CD4-positive, alpha-beta T cell treated with Interleukin-12 subunit alpha and Interleukin-12 subunit beta, for 1 hour (primary cell): ENCODE results near the gene MRPS14.

ENCODE experiments used
- DNase-seq: peaks from one replicate; pipeline ENCODE4 v3.0.0-alpha.2; 2020

MRPS14 gene

DNA sequence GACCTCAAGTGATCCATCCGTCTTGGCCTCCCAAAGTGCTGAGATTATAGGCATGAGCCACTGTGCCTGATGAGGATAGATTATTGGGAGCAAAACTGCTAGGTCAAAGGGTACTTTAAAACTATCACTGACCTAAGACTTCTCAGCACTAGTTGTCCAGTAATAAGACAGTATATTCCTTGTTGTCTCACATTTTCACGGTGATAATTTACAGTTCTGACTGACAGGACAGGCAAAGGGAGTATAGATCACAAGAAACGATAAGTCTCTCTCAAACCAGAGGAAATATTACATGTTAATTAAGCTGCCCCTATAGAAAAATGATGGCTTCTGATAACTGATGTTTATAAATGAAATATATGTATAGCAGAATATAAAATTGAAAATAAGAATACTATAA is 3.7 kb downstream of the MRPS14 start:
- no peak for DNase-seq

DNA sequence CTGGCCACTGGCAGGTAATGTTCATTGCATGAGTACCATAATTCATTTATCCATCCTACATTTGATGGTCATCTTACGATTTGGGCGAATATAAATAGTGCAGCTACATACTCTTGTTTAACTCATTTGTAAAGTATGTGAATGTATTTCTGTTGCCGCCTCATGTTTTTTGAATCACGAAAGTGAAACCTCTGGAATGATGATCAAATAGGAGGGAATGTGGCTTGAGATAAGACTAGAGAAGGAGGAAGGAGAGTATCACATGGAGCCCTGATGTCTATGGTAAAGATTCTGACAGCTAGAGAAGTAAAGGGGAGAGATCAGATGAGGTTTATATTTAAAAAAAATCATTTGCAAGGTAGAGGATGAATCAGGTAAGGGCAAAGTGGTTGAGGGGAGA is 8.0 kb downstream of the MRPS14 start:
- DNase-seq, result no peak

DNA sequence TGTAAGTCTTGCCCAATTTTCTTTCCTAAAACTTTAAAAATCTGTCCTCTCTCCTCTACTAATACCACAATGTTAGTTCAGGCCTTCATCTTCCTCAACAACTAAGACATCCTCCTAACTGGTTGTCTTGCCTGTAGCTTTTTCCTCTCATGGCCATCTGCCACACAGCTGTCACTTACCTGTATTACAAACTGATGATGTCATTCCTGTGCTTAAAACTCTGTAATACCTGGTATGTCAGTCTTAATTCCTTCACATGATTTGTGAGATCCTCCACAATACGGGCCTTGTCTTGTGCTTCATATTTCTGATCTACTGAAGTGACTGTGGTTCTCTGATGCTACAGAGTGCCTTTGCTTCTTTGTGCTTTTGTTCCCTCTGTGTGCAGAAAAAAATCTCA is 9.8 kb downstream of the MRPS14 start:
- no peak for DNase-seq

DNA sequence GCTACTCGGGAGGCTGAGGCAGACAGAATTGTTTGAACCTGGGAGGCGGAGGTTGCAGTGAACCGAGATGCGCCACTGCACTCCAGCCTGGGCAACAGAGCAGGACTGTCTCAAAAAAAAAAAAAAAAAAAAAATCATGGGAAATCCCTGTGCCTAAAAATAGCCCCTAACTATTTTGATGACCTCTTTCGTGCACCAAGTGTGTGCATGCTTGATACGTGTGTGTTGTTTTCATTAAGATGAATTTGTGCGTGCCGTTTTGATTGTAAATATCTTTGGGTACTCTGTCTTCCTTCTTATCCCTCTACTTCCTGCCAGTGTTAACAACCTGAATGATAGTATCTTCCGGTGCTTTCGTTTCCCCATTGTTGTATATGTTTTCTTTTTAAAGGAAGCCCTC is 13.7 kb downstream of the MRPS14 start:
- DNase-seq, result no peak

DNA sequence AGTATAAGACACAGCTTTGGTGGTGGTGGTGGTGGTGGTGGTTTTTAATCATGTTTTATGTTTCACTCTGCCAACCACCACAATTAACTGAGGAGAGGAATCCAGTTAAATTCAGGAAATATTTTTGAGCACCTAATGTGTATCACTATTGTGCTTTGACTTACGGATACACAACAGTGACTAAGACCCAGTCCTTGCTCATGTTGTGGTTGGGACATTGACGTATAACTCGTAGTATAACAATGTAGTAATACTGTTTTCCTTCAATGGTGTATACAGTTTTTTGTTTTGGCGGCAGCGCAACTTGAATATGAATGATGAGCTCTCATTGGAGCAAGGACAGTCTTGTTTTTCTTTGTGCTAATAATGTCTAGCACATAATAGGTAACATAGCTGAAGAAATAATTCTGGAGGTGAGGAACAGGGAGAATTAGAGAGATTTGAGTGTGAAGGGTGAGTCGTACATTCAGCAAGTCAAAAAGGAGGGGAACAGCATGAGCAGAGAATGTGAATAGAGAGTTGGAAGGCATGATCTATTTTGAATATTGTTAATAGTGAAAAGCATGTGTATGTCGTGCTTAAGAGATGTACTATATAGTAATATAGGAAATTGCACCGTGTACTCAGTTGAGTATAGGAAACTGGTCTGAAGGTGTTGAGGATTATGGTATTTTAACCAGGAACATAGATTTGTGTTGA is 18.0 kb downstream of the MRPS14 start:
- no peak for DNase-seq

DNA sequence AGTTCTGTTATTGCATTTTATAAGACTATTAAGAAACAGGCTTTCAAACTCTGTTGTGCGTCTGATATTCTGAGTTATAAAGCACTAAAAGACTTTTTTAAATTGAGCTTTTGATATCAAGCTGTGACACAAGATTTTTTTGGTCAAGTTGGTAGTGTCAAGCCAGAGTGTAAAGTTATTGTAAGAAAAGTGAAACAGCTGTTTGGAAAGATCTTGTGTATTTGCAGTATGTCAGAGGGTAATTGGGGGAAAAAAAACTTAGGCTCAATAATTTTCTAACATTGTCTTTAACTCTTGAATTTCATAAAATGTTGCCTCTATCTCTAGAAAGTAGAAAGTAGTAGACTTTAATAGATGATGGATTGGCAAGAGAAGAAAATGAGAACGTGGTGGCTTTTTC is 19.7 kb downstream of the MRPS14 start:
- DNase-seq, result no peak

DNA sequence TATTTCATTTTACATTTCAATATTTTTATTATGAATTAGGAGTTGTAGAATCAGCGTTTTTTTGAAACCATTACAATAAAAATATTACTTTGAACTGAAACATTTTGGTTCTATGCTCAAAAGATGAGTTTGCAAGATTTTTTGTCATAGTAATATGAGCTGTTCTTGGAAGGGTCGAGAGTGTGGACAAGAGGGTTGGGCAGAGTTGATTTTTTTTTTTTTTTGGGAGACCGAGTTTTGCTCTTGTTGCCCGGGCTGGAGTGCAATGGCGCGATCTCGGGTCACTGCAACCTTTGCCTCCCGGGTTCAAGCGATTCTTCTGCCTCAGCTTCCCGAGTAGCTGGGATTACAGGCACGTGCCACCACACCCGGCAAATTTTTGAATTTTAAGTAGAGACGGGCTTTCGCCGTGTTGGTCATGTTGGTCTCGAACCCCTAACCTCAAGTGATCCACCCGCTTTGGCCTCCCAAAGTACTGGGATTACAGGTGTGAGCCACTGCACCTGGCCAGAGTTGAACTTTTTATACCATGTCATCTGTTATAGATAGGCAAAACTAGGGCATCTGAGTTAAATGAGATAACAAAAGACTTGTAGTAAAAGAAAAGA is 20.2 kb downstream of the MRPS14 start:
- no peak for DNase-seq

DNA sequence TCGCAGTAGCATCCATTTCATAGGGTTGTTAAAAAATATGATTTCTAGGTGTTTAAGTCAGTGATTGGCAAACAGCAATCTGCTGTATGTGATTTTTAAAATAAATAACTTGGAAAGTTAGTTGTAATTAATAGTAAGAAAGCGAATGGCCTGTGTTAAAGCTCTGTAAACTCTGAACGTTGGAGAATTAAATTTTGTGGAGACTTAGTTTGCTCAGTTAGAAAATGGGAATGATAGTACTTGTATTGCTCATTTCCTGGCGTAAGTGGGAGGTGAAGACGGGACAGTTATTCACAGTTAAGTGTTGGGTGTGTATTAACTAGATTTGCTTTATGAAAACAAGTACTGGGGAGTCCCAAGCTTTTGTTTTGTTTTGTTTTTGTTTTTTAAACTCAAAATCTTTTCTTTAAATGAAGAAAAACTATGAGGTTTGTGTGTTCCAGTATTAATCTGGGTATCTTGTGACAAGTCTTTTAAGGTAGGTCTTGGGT is 22.5 kb downstream of the MRPS14 start:
- peak; percentile 33 for DNase-seq

DNA sequence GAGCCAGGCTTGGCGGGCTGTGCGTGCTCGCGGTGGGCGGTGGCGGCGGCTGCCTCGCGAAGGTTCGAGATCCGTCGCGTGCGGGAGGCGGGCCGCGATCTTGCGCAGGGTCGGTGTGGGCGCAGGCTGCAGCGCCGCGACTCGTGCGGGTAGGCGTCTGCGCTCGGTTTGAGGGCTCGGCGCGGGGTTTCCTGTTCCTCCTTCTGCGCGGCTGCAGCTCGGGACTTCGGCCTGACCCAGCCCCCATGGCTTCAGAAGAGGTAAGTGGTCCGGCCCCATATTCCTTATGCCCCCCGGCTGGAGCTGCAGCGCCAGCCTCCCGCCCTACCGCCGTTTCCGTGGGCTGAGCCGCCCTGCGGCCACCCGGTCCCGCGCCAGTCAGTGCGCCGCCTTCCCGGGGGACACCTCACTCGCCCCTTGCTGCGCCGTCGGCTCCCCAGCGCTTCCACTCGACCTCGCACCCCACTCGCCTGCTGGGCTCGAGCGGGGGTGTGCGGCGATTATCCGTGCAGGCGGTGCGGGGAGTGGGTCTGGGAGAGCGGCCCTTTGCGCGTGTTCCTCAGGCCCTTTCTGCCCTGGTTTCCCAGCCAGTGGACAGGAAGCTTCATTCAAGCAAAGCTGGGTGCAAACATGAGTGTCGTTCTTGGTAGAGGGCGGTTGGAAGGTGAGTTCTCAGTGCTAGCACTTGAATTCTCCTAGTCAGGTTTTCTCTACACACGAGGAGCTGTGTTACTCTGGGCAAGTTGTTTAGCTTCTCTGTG is 23.1 kb downstream of the MRPS14 start, which contains the start of gene CACYBP:
TSS of gene CACYBP (plus strand) at position 12 of the 761 bp plus-strand sequence. CDS start at position 246, 234 bp downstream.
- no peak for DNase-seq

DNA sequence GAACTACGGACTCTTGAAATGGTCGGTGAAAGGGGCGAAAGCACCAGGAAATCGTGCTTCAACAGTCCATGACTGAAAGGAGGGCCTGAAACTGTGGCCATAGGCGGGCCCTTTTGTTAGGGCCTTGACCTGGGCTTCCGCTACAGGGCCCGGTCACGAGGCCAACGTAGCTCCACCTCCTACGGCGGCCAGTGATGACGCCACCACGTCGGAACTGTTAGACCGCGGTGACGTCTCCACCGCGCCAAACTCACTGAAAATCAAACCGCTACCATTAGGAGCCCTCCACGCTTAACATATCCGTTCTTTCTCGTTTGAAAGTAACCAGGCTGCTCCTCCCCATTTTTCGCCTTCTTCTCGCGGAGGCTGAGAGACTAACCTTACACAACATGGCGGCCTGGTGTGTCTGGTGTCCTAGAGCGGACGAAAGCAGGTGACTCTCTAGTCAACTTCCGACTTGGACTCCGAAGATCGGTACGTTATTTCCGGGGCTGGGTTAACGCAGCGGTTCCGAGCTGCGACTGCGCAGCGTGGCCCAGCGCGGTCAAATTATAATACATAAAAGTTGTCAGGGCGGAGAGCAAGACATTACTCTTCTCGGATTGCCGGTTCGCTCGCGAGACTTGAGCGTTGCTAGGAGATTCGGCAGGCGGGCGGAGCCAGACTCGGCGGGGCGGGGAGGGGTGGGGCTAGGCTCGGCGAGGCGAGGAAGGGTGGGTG is 23.8 kb downstream of the MRPS14 start:
- DNase-seq, result peak; percentile 99

DNA sequence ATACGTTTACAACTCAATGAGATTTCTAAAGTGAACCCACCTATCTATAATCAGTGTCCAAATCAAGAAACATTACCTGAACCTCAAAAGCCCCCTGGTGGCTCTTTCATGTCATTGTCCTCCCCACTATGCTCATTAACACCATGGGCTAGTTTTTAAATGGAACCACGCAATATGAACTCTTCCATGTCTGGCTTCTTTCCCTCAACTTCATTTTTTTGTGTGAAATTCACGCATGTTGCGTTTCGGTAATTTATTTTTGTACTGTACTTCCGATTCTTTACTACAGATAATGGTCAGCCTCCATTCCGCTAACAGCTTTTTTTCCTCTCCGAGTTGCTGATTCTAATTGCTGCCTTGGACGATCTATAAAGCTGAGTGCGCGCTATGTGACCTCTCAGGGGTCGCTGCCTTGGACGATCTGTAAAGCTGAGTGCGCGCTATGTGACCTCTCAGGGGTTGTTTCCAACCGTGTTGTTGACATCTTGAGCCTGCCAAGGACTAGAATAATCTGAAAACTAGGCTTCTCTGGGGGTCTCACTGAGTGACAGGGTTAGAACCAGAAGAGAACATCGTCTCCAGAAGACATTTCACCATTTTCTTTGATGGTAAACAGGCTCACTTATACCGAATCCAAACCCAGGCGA is 24.5 kb downstream of the MRPS14 start:
- peak; percentile 82 for DNase-seq

DNA sequence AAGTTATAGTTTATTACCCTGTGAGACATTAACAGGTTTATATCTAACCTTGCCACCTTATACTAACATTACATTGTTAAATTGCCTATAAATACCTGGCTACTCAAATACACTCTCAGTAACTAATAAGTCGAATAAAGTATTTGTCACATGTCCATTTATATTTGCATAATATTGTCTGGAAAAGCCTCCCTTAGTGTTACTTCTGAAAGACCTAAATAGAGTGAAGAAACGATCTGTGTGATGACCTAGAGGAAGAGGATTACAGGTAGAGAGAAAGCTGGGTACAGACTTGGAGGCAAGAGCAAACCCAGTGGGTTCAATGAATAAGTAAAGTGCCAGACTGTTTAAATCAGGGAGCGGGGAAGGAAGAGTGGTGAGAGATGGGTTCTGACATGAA is 26.2 kb downstream of the MRPS14 start:
- DNase-seq, result no peak

DNA sequence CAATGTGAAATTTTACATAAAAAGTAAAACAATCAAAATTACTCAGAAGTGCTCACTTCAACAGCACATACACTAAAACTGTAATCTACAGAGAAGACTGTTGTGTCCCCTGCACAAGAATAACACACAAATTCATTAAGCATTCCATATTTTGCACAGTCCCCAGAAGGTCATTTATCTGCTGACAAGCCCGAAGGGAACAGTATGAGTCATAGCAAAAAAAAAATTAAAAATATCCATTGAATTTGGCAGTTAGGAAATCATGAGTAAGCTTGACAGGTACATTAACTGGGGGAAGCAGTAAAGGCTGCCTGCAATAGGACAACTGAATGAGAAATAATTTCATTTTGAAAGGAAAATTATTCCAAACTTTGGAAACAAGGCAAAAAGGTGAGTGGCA is 26.7 kb downstream of the MRPS14 start:
- no peak for DNase-seq

DNA sequence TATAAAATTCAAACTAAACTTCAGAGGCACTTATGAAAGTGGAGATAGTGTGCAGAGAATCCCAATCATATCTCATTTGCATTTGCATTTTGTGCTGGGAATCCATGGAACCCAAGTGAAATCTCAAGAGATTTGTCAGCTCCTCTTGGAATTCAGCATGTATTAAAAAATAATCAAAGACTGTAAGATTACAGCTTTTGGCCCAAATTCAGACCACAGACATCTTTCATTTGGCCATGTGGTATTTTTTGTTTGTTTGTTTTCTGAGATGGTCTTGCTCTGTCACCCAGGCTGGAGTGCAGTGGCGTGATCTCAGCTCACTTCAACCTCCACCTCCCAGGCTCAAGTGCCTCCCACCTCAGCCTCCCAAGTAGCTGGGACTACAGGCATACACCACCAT is 27.3 kb downstream of the MRPS14 start:
- no peak for DNase-seq

DNA sequence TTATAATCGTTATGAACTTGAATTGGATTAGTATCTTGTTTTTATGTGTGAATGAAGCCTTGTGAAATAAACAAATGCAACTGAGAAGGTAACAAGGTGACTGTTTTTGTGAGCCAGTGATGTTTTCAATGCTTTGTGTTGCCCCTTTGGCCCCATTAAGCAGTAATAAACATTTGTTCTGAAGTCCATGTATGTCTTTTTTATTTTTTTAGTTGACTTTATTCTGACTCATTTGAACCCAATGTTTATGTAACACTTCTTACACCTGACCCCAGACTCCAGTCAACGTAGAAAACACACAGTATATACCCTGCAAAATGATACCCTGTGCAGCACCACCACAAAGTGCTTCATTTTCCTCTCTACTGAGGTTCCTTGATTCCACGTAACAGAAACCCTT is 28.1 kb downstream of the MRPS14 start:
- no peak for DNase-seq

DNA sequence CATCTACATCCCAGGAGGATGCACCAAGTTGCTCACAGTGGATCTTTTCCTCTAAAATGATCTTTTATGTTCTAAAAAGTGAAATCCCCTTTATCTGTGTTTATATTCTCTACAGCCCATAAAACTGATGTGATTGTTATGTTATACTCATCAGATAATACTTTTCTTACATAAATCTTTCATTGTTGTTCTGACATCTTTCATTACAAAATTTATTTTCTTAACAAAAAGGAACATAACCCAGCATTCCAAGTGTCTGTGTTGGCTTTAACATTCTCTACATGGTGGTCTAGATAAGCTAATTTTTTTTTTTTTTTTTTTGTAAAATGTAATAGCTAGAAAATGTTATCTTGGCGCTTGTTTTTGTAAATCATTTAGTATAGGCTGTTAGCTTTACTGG is 31.8 kb downstream of the MRPS14 start:
- DNase-seq, result no peak

DNA sequence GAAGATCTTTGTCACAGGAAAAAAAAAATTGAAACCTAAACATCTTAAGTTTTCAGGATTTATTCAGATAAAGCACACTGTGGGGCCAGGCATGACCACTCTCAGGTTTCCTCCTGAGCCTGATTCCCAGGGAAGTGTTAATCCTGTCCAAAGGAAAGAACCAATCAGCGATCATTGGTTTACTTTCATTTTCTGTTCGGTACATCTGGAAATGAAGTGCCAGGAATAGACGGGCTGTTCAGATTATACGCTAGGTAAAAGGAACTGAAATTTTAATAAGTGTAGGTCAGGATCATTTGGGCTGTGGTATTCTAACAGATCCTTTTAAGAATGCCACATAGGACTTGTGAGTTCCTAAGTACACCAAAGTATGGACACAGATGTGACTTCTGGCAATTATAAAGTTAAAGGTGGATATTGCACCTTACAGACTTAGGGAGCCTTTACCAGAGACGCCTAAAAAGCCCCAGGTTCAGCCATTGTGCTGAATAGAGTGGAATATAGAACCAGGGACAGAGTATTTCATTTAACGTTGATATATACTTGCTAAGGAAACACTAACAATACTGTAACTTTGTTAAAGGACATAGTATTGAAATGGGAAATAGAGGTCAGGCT is 32.7 kb downstream of the MRPS14 start:
- peak; percentile 53 for DNase-seq

DNA sequence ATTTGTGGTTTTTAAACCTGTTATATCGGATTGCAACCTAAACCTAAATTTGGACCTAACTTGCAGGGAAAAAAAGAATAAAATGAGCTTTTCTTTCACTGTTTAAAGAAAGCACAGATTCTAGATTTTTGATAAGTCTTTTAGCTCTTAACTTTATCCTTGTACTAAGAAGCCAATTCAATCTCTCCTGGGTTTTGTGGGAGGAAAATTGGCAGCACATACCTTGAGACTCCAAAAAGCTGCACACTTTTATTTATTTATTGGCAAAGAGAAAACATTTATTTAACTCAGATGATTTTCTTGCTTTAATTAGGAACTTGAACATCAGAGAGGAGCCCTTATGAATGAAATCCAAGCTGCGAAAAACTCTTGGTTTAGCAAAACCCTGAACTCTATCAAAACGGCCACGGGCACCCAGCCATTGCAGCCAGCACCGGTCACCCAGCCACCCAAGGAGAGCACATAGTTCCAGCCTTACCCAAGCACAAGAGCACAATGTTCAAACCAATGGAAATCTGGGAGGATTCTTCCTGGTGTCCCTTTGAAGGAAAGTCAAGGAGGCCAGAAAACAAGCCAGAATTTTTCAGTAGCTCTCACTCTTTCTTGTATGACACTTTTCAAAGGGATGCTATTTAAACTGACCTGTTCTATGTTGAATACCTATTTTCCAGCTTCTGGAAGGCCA is 33.5 kb downstream of the MRPS14 start:
- no peak for DNase-seq

DNA sequence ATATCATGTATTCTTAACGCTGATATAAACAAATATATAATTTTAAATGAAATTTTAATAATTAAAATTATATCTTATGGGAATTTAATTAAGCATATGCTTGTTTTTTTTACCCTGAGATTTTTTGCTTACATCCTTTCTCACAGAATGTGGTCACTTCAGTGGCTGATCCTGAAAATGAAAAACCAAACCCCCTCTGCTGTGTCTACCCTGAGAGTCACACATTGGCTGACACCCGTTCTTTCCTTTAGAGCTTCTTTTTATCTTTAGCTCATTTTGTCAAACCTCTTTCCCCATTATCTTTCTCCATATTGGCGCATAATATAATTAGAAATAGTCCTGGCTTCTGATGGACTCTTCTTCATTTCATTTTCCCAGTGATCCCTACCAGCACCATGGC is 34.2 kb downstream of the MRPS14 start:
- DNase-seq, result no peak

DNA sequence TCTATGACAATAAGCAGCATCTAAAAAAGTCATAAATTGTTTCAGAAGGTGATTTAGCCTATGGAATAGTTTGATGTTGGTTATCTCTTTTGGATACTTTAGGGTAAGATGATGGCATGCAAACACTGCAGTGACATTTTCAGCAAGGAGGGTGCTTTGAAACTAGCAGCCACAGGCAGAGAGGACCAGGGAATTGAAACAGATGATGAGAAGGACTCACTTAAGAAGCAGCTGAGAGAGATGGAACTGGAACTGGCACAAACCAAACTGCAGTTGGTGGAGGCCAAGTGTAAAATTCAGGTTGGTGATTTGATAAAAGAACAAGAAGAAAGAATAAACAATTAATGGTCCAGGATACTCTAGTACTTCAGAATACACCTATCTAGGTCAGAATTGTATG is 34.7 kb downstream of the MRPS14 start:
- DNase-seq, result no peak

DNA sequence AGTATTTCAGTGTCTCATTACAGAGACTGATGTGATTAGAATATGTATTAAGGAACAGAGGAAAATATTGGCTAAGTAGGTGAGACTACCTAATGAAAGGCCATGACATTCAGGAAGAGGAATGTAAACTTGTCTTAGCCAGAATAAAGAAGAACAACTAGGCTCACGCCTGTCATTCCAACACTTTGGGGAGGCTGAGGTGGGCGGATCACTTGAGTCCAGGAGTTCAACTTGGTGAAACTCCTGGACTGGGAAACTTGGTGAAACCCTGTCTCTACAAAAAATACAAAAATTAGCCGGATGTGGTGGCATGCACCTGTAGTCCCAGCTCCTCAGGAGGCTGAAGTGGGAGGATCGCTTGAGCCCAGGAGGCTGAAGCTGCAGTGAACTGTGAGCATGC is 38.3 kb downstream of the MRPS14 start:
- no peak for DNase-seq
